HG02870 (cell line): ENCODE data around the gene IFNLR1.
"Not testable (repeated sequence)": the region's sequence is repeated elsewhere in the genome, so short reads cannot be mapped to it uniquely, and the experiment has no call there.

Source experiments
- ATAC-seq: cut with Tn5 transposase; IDR thresholded peaks from one replicate; pipeline ENCODE4 v1.9.1; 2021; ENCODE audit warnings: mild to moderate bottlenecking, moderate library complexity; ENCODE audit not compliant: unreplicated experiment

IFNLR1 gene

DNA sequence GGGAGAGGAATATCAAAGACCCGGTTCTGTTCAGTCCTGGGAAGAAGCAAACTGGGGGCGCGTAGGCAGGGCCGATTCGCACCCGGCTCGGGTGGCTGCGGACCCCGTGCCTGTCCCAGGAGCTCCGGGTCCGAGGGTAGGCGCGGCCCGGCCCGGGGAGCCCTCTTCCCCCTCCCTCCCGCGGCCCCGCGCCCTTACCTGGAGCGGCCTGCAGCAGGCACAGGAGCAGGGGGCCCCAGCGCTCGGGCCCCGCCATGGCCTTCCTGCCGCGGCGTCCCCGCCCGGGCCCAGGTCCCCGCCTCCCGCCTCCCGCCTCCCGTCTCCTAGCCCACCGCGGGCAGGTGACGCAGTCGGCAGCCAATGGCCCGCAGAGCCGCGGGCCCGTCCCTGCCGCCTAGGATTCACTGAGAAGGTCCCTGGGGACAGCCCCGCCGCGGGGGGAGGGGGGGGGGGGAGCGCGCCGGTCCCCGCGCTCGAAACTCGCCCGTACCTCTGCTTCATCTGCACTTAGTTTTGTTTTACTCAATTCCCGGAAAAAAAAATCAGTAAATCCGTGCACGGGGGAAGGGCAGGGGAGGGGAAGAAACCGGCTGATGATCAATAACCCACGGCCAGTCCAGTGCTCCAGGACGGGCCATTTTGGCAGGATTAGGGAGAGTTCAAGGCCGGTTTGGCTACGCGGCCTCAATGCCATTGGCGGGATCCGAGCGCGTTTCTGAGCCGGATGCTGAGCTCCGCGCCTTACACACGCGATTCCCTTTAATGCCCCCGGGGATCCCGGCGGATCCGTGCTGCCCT lies at the start of gene IFNLR1:
Gene IFNLR1 (minus strand): TSS at position 297 of the 798 bp plus-strand sequence. CDS start 41 bp downstream, at position 256.
- ATAC-seq = no peak

DNA sequence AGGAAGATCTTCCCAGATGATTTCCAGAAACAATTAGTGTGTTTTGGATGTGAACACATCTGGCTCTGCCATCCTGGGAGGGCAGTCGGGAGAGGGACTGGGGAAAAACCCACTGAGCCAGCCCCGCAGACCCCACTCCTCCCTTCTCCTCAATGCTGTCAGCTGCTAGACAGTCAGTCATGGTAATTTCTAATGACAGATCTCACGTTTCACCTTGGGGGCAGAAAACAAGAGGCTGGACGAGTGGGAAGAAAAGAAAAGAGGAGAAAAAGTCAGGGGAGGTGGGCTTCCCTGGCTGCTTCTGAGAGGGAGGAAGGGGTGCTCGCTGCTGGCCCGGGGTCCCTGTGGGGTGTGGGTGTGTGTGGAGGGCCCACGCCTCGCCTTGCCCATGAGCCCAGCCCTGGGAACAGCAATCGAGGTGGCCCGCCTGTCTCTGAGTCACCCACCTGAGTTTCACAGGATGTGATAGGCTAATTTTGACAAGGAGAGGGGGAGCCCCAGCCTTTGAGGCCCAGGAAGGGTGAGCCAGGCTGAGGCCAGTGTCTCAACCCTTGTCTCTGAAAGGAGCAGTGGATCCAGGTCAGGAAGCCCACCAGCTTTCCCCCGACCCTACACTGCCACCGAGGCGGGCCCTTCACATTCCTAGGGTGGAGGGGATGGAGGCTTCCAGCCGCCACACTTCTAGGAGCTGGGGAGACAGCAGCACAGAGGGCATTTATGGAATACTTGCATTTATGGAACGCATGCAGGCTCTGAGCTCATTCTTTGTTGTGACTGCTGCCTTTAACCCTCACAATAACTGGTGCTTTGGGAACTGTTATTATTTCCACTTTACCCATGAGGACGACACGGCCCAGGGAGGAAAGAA lies 49.1 kb upstream of the IFNLR1 start:
- ATAC-seq = no peak

DNA sequence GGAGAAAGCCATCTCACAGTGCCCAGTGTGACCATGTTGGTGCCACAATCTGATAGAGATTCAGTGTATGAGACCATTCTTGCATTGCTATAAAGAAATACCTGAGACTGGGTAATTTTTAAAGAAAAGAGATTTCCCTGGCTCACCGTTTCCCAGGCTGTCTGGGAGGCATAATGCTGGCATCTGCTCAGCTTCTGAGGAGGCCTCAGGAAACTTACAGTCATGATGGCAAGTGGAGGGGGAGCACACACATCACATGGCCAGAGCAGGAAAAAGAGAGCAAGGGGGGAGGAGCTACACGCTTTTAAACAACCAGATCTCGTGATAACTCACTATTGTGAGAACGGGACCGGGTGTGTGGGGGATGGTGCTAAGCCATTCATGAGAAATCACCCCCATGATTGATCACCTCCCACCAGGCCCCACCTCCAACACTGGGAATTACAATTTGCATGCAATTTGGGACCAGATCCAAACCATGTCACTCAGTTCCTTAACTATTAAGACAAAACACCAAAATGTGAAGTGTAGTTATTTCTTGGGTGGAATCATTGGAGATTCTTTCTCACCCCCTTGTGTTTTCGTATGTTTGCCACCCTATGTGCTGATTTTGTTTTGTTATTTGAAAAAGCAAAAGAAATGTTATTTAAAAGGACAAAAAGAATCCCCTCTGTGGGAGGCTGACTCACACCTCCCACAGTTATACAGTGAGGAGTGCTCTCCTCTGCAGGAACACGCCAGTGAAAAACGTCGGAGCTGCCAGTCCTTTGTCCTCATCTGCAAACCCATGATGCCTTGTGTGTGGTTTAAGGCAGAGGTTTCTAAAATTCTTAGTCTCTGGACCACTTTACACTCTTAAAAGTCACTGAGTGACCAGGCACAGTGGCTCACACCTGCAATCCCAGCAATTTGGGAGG lies 46.9 kb upstream of the IFNLR1 start:
- no peak for ATAC-seq

DNA sequence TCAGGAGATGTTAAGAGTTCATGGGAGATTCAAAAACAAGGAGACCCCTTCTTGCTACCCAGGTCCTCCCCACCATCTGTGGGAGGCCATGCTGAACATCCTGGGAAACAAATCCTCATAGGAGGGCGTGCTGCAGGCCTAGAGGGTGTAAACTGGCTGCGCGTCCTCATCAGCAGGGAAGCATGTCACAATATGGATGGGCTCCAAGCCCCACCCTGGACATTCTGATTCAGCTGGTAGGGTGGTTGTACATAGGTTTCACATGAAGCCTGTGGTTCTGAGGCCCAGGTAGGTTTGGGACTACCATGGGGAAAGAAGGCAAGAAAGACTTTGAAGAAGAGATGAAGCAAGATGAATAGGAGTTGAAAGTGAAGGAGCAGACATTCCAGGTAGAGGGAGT lies 44.6 kb upstream of the IFNLR1 start:
- ATAC-seq = no peak

DNA sequence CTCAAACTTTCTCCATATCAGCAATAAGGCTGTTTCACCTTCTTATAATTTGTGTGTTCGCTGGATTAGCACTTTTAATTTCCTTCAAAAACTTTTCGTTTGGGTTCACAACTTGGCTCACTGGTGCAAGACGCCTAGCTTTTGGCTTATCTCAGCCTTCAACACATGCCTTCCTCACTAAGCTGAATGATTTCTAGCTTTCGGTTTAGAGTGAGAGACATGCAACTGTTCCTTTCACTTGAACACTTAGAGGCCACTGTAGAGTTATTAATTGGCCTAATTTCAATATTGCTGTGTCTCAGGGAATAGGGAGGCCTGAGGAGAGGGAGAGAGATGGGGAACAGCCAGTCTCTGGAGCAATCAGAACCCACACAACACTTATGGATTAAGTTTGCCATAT lies 41.2 kb upstream of the IFNLR1 start:
- ATAC-seq = peak; percentile 76

DNA sequence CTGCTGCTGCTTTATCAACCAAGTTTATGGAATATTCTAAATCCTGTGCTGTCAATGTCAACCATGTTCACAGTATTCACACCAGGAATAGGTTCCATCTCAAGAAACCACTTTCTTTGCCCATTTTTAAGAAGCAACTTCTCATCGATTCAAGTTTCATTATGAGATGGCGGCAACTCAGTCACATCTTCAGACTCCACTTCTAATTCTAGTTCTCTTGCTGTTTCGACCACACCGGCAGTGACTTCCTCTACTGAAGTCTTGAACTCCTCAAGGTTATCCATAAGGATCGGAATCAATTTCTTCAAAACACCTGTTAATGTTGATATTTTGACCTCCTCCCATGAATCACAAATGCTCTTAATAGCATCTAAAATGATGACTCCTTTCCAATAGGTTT lies 39.7 kb upstream of the IFNLR1 start:
- ATAC-seq = no peak

DNA sequence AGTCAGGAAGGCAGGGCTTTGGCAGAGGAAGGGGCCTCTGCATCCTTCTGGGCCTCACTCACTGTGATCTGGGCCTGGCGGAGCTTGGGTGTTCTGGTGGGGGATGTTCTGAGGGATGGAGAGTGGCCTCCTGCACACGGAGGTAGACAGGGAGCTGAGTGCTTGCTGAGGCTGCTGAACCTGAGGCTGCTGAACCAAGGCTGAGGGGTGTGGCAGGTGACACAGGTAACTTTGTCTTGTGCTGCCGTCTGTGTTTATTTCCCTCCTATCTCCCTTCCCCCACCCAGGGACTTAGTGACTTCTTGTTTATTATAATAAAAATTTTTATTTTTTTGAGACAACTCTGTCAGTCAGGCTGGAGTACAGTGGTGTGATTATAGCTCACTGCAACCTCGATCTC lies 37.7 kb upstream of the IFNLR1 start:
- ATAC-seq = no peak

DNA sequence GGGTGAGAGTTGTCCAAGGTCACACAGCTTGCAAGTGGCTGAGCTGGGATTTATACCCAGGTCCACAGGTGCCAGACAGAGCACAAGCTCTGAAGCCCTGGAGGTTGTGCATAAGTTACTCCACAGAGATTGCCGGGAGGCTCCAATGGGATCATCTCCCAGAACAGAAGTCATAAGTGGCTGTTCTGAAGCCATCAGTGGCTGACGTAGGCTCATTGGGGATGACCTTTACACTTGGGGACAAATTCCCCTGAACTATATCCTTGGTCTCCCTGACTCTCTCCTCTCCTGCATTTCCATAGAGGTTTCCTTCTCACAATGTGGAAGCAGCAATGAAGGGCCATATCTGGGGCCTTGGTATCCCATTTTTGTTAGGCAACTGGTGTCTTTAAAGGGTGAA lies 37.0 kb upstream of the IFNLR1 start:
- no peak for ATAC-seq

DNA sequence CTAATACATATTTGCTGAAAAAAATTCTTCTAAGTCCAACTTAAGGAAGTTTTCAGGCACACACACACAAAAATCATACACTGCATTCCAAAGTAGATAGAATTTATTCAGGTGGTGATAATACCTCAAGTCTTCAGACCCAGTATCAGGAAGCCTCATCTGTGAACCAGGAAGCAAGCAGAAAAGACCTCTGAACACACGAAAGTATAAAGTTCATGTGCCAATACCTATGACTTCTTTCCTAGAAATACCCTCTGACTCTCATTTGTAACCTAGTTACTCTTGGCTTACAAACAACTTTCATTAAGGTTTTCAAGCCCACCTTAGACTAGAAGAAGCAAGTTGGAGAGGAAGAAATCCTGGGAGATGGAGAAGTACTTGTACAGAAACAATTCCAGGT lies 35.7 kb upstream of the IFNLR1 start:
- no peak for ATAC-seq

DNA sequence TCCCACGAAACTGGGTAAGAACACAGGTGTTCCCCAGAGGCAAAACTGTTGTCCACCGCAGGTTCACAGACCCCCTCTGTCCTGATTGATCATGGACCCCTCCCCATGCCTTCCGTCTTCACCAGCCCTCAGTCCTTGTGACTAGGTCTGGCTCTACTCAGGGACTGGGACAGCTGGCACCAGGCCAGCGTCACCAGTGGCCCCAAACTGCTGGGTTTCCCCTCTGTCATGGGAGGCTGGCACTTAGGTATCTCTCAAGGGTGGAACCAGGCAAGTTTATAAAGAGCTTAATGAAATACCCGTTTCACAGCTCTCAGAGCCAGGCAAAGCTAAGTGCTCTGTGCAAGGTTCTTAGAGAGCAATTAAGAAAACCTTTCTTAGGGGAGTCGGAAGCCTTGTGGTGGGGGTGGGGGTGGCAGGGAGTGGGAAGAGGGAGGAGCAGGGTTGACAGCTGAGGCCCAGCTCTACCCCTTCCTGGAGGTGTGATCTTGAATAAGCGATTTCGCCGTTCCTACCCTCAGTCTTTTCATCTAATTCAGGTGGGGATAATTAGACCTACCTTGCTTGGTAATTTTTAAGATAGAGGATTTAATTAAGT lies 35.0 kb upstream of the IFNLR1 start:
- no peak for ATAC-seq

DNA sequence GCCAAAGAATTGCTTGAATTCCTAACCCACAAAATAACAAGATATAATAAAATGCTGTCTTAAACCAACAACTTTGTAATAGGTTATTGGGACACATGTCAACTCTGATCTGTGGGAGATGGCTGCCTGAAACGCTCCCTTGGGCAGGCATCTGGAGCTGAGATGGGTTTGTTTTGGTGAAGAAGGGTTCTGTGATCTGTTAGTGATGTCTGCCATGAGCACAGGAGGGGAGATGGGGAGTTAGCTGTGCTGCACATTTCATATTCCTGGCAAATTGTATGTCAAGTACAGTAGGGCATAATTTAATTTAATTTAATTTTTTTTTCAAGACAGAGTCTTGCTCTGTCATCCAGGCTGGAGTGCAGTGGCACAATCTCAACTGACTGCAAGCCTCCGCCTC lies 34.2 kb upstream of the IFNLR1 start:
- no peak for ATAC-seq

DNA sequence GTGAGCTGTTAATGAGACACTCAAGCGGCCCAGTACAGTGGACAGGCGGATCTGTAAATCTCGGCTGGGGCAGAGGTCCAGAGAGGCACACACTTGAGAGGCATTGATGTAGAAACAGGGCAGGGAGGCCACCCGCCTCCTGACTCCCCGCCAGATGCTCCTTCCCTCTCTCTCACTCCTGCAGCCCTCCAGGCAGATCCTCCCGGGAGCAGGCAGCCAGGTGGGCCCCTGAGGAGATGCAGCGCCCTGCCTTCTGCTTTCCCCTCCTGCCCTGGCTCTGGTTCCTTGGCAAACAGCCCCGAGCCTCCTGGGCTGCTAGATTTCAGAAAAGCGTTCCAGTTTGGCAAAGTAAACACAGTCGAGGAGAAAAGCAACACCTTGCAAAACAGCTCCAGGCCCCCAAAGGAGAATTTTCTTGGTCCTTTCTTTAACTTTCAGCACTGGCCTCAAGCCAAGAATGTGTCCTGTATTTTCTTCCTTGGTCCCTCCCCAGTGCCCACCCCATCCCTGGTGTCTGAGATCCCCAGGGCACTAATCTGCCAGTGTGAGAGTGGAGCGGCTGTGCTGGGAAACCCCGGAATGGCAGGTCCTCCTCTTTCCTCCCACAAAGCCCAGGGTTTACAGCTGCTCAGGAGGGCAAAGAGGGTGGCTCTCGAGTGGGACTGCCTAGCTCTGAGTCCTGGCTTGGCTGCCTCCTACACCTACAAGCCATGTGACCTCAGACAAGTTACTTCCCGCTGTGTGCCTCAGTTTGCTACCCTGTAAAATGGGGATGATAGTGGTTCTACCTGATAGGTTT lies 29.4 kb upstream of the IFNLR1 start:
- ATAC-seq = no peak

DNA sequence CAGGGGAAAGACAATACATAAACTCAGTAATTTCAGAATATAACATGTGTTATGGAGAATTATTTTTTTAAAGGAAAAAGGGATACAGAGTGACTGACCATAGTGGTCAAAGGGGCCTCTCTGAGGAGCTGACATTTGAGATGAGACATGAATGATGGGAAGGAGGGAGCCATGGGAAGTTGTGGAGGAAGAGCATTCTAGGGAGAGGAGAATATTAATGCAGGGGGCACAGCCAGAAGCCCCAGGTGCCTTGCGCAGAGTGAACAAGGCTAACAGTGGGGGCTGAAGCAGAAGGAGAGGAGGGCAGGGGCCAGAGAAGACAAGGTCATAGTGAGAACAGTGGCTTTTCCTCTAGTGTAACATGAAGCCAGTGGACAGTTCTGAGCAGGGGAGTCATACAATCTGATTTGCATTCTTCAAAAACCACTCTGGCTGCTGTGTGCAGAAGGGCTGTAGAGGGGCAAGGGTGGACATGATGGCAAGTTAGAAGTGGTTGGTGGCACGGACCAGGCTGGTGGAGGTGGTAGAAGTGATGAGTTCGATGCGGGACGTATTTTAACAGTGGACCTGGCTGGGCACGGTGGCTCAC lies 28.2 kb upstream of the IFNLR1 start:
- no peak for ATAC-seq

DNA sequence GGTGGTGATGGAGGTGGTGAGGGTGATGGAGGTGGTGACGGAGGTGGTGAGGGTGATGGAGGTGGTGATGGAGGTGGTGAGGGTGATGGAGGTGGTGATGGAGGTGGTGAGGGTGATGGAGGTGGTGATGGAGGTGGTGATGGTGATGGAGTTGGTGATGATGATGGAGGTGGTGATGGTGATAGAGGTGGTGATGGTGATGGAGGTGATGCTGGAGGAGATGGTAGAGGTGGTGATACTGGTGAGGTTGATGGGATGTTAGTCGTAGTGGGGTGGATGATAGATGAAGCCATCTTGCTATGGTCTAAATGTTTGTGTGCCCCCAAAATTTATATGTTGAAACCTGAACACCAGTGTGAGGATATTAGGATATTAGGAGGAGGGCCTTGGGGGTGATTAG lies 25.3 kb upstream of the IFNLR1 start:
- ATAC-seq = no peak

DNA sequence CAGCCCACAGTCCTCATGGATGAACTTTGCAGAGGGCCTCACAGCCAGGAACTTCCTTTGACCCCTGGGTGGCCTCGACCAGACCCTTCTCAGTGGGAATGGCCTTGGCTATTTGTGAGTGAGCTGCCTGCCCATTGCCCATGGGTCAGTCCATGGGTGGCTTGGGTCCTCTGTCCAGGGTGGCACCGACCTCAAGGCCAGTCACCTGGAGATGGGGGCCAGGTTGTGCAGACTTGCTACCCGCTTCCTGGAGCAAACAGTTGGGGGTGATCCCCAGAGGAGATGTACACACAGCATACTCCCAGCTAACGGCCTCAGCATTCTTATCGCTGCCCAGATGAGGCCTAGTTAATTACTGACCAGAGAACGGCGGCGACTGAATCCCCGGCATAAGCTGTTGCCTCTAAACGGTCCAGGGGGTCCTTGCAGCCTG lies 23.1 kb upstream of the IFNLR1 start:
- ATAC-seq = no peak

DNA sequence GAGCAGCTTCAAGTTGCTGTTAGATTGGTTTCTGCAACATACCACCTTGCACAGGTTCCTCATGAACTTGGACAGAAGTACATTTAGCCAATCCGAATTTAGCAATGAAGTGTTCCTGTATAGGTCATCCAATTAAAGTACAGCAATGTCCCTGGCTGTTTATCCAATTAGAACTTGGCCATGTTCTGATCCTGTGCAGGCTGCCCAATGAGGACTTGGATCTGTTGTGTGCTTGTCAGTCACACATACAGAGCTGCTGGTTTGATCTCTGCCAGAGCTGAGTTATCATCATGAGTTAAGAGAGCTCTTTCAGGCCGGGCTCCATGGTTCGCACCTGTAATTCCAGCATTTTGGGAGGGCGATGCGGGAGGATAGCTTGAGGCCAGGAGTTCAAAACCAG lies 22.0 kb upstream of the IFNLR1 start:
- no peak for ATAC-seq

DNA sequence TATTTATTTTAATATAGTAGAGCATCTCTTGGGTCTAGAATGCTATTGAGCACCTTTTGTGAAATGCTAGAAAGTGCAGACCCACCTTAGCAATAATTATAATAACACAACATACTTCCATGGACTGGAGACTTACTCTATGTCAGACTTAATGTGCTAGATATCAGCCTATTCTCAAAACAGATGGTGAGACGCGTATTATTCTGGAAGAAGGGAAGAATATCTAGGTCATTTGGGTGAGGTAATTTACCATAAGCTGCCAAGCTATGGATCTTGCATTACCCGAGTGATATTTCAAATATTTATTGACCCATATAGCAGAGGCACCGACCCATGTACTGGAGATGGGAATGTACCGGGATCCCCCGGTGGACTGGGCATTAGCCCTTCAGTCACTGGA lies 20.6 kb upstream of the IFNLR1 start:
- no peak for ATAC-seq

DNA sequence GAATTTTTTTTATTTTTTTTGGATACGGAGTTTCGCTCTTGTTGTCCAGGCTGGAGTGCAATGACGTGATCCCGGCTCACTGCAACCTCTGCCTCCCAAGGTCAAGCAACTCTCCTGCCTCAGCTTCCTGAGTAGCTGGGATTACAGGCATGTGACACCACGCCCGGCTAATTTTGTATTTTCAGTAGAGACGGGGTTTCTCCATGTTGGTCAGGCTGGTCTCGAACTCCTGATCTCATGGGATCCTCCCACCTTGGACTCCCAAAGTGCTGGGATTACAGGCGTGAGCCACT lies 20.3 kb upstream of the IFNLR1 start:
- ATAC-seq = not testable (repeated sequence)

DNA sequence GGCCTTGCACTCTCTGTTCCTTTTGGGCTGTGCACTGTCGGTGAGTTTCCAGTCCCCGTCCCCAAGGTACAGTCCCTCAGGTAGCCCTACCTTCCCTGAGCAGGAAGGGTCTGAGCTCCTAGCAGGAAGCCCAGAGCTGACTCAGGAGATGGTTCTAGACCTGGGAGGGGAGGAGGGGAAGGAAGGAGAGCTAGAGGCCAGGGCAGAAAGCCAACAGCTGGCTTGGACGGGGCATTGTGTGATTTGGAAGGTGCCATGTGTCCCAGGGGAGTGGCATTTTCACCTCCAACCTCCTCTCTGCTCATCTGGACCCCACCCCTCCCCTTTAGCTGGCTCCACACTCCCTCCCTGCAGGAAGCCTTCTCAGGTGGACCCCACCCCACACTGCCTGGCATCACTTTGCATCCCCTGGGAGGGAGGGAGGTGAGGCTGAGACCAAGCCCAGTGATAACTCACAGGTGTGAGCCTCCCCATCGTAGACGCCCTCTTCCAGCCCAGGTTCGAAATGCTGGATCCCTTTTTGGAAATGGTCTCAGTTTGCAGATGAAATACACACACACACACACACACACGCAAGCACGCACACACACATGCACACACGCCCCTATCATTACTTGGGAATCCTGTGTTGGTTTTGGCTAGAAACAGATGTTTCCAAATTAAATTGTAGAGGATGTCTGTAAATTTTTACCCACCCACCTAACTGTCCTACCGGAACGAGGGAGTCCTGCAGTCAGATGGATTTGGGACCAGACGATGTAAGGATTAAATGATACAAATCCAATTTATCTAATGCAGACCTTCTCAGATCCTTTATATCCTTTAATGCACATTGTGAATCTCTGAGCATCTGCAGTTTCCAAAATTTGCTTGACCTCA lies 19.7 kb upstream of the IFNLR1 start:
- no peak for ATAC-seq
